ENCODE results near the gene LORICRIN.

DNA sequence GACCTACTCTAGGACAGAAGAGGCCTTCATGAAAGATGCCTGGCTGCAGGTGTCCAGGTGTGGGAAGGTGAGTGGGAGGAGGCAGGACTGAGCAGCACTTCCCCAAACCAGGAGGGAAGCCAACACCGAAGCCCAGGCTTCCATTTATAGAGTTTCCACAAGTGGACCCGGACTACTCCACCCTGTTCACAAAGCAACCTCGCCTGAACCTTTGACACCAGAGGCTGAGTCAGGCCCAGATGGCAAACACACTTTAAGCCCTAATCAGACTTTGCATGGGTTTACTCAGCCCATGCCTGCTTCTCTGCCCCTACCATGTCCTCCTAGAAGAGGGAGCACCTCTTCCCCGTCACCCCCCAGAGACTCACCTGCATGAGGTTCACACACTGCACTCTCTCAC, 28.1 kb upstream of the LORICRIN start:
- TF ChIP-seq, protein P1, sequence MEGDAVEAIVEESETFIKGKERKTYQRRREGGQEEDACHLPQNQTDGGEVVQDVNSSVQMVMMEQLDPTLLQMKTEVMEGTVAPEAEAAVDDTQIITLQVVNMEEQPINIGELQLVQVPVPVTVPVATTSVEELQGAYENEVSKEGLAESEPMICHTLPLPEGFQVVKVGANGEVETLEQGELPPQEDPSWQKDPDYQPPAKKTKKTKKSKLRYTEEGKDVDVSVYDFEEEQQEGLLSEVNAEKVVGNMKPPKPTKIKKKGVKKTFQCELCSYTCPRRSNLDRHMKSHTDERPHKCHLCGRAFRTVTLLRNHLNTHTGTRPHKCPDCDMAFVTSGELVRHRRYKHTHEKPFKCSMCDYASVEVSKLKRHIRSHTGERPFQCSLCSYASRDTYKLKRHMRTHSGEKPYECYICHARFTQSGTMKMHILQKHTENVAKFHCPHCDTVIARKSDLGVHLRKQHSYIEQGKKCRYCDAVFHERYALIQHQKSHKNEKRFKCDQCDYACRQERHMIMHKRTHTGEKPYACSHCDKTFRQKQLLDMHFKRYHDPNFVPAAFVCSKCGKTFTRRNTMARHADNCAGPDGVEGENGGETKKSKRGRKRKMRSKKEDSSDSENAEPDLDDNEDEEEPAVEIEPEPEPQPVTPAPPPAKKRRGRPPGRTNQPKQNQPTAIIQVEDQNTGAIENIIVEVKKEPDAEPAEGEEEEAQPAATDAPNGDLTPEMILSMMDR (conservative IDR thresholded peaks at IDR 0.05; ENCODE audit: low read depth, low read length): no peak
- TF ChIP-seq EZH2 (IDR thresholded peaks at IDR 0.05; ENCODE audit: low read length, unreplicated experiment): no peak
